Astrocyte of the spinal cord (primary cell): ENCODE data around the gene EXOC3L2.

Experiments
- DNase-seq: peaks from one replicate; pipeline ENCODE4 v3.0.0; 2011; ENCODE audit warnings: low read depth, low spot score
- H3K4me3 ChIP-seq: 2 replicates; pipeline ENCODE4 v1.5.1; 2011; ENCODE audit warnings: low read depth, mild to moderate bottlenecking, low read length, moderate library complexity
- CTCF ChIP-seq: IDR thresholded peaks from 2 replicates; pipeline ENCODE4 v1.5.1; 2012; ENCODE audit warnings: low read depth, mild to moderate bottlenecking, low read length, inconsistent platforms
- in situ Hi-C: cut with HindIII; loops from 2 replicates; pipeline ENCODE4 v1.10.0; 2017; ENCODE audit warnings: low sequenced_read_pairs

Gene EXOC3L2

GRCh38 chr19:45186509-45187334 is 58.5 kb downstream of the EXOC3L2 start:
- no peak for TF ChIP-seq CTCF
- in situ Hi-C loops: no loop called here
- DNase-seq: peak; percentile 50
- H3K4me3 ChIP-seq: no peak overlapping the region

GRCh38 chr19:45184115-45184514 is 61.1 kb downstream of the EXOC3L2 start:
- in situ Hi-C loops: no loop called here
- TF ChIP-seq CTCF: no peak
- no peak for DNase-seq
- no peak overlapping the region for H3K4me3 ChIP-seq

- no peak for TF ChIP-seq CTCF
- H3K4me3 ChIP-seq: no peak overlapping the region
- DNase-seq: no peak
- in situ Hi-C loops: no loop called here
Measured at GRCh38 chr19:45182758-45183157, 62.4 kb downstream of the EXOC3L2 start.

GRCh38 chr19:45180936-45181335 is 64.3 kb downstream of the EXOC3L2 start:
- no peak overlapping the region for H3K4me3 ChIP-seq
- TF ChIP-seq CTCF: no peak
- DNase-seq: no peak
- in situ Hi-C loops: no loop called here

GRCh38 chr19:45179892-45180370 is 65.3 kb downstream of the EXOC3L2 start:
- peak overlapping the region; percentile 94 for H3K4me3 ChIP-seq
- DNase-seq: no peak
- TF ChIP-seq CTCF: no peak
- in situ Hi-C loops: no loop called here

- H3K4me3 ChIP-seq: peak overlapping the region; percentile 94
- no peak for TF ChIP-seq CTCF
- no peak for DNase-seq
- in situ Hi-C loops: no loop called here
Measured at GRCh38 chr19:45179072-45179891, 65.9 kb downstream of the EXOC3L2 start.
